GM19397 (cell line): ENCODE results near the gene PNMA3.
"Not testable (repeated sequence)": the region's sequence is repeated elsewhere in the genome, so short reads cannot be mapped to it uniquely, and the experiment has no call there.

Source experiments
- ATAC-seq: cut with Tn5 transposase; IDR thresholded peaks from one replicate; pipeline ENCODE4 v1.9.1; 2021; ENCODE audit warnings: mild to moderate bottlenecking, moderate library complexity; ENCODE audit not compliant: unreplicated experiment

The PNMA3 gene

GRCh38 chrX:153055871-153056749 lies at the start of gene PNMA3:
Gene PNMA3 (plus strand): TSS chrX:153056470. CDS start chrX:153057056, 586 bp downstream.
- ATAC-seq = no peak

GRCh38 chrX:153017174-153017573 lies 39.1 kb upstream of the PNMA3 start:
- not testable (repeated sequence) for ATAC-seq

- ATAC-seq = no peak
Observed at GRCh38 chrX:153019166-153019565, 37.1 kb upstream of the PNMA3 start.

- not testable (repeated sequence) for ATAC-seq
Observed at GRCh38 chrX:153026501-153026900, 29.8 kb upstream of the PNMA3 start.

- not testable (repeated sequence) for ATAC-seq
Observed at GRCh38 chrX:153028487-153028886, 27.8 kb upstream of the PNMA3 start.

GRCh38 chrX:153029162-153029561 lies 27.1 kb upstream of the PNMA3 start:
- no peak for ATAC-seq

GRCh38 chrX:153029875-153030274 lies 26.4 kb upstream of the PNMA3 start:
- no peak for ATAC-seq

GRCh38 chrX:153030801-153031200 lies 25.5 kb upstream of the PNMA3 start:
- no peak for ATAC-seq

- ATAC-seq = peak; percentile 70
Observed at GRCh38 chrX:153032397-153033118, 23.7 kb upstream of the PNMA3 start.

- no peak for ATAC-seq
Observed at GRCh38 chrX:153049093-153049492, 7.2 kb upstream of the PNMA3 start.

- no peak for ATAC-seq
Observed at GRCh38 chrX:153052534-153052933, 3.7 kb upstream of the PNMA3 start.

GRCh38 chrX:153057281-153057680 lies 1.0 kb downstream of the PNMA3 start:
- no peak for ATAC-seq

- no peak for ATAC-seq
Observed at GRCh38 chrX:153059191-153060094, 3.2 kb downstream of the PNMA3 start.

- ATAC-seq = no peak
Observed at GRCh38 chrX:153060095-153060445, 3.8 kb downstream of the PNMA3 start.

GRCh38 chrX:153061732-153062131 lies 5.5 kb downstream of the PNMA3 start:
- no peak for ATAC-seq

GRCh38 chrX:153063315-153063714 lies 7.0 kb downstream of the PNMA3 start:
- no peak for ATAC-seq

- ATAC-seq = no peak
Observed at GRCh38 chrX:153064061-153064460, 7.8 kb downstream of the PNMA3 start.

- no peak for ATAC-seq
Observed at GRCh38 chrX:153065389-153065788, 9.1 kb downstream of the PNMA3 start.

- ATAC-seq = not testable (repeated sequence)
Observed at GRCh38 chrX:153066402-153066801, 10.1 kb downstream of the PNMA3 start.

GRCh38 chrX:153071909-153072583 lies 15.8 kb downstream of the PNMA3 start, which contains the start of gene PNMA6A:
Gene PNMA6A (plus strand): TSS chrX:153072454. CDS start chrX:153073063, 609 bp downstream.
- not testable (repeated sequence) for ATAC-seq
